Bronchial epithelial cell (primary cell): ENCODE measurements around the gene KLHDC7A. TPM values are rescaled to one million over a fixed set of nuclear protein-coding genes. Genes with fewer than 3 reads are reported as not detected.
A peak's percentile ranks its signal among the peaks of the same experiment; 100 is the strongest.

Source experiments
- DNase-seq: peaks from one replicate; pipeline ENCODE4 v3.0.0-alpha.2; 2010; ENCODE audit warnings: low read depth
- FAIRE-seq: peaks from 2 replicates; lab custom pipeline; 2011; peaks lifted over from hg19 to GRCh38; lab: Jason Lieb, UNC
- H3K27me3 ChIP-seq: 2 replicates; pipeline ENCODE4 v1.5.1; 2011; ENCODE audit warnings: low read length; ENCODE audit not compliant: control insufficient read depth, insufficient read depth
- H3K36me3 ChIP-seq: 2 replicates; pipeline ENCODE4 v1.5.1; 2011; ENCODE audit warnings: low read length; ENCODE audit not compliant: control insufficient read depth, insufficient read depth
- H3K4me3 ChIP-seq: 2 replicates; pipeline ENCODE4 v1.5.1; 2011; ENCODE audit warnings: mild to moderate bottlenecking, low read depth, low read length, control low read depth
- CTCF ChIP-seq: IDR thresholded peaks from 2 replicates; pipeline ENCODE4 v1.5.1; 2011; ENCODE audit warnings: mild to moderate bottlenecking, moderate library complexity, low read length, control low read depth, inconsistent platforms; ENCODE audit not compliant: insufficient read depth, severe bottlenecking
- total RNA-seq: library from RNA; depleted of rRNA; stranded (reverse); fragments of >200 nt; gene quantifications from 2 replicates; pipeline ENCODE4 v1.2.1, GENCODE V29; 2014

The KLHDC7A gene
- total RNA-seq, 1 donor from 2014 or later: under 0.01 TPM

- no peak for DNase-seq
- no peak overlapping the region for H3K4me3 ChIP-seq
- no peaks in the 10 kb centered on the region for H3K27me3 ChIP-seq
- H3K36me3 ChIP-seq: no peaks in the 10 kb centered on the region
- TF ChIP-seq CTCF: no peak
- FAIRE-seq: no peak
Observed at GRCh38 chr1:18504609-18505008, 23.9 kb downstream of the KLHDC7A start.

GRCh38 chr1:18505666-18506065, 24.9 kb downstream of the KLHDC7A start:
- no peaks in the 10 kb centered on the region for H3K27me3 ChIP-seq
- H3K36me3 ChIP-seq: no peaks in the 10 kb centered on the region
- H3K4me3 ChIP-seq: no peak overlapping the region
- no peak for TF ChIP-seq CTCF
- DNase-seq (no peak), FAIRE-seq (no peak)

- H3K36me3 ChIP-seq: no peaks in the 10 kb centered on the region
- TF ChIP-seq CTCF: no peak
- DNase-seq: no peak
- no peaks in the 10 kb centered on the region for H3K27me3 ChIP-seq
- FAIRE-seq: no peak
- H3K4me3 ChIP-seq: no peak overlapping the region
Observed at GRCh38 chr1:18508084-18508483, 27.4 kb downstream of the KLHDC7A start.

- DNase-seq (no peak), FAIRE-seq (no peak)
- TF ChIP-seq CTCF: no peak
- no peak overlapping the region for H3K4me3 ChIP-seq
- no peaks in the 10 kb centered on the region for H3K27me3 ChIP-seq
- H3K36me3 ChIP-seq: no peaks in the 10 kb centered on the region
Observed at GRCh38 chr1:18511149-18511873, 30.6 kb downstream of the KLHDC7A start.

- no peaks in the 10 kb centered on the region for H3K36me3 ChIP-seq
- H3K4me3 ChIP-seq: no peak overlapping the region
- FAIRE-seq (no peak), DNase-seq (no peak)
- H3K27me3 ChIP-seq: no peaks in the 10 kb centered on the region
- no peak for TF ChIP-seq CTCF
Observed at GRCh38 chr1:18511874-18512150, 31.1 kb downstream of the KLHDC7A start.

GRCh38 chr1:18512883-18513282, 32.2 kb downstream of the KLHDC7A start:
- peak; percentile 36 for FAIRE-seq

More at GRCh38 chr1:18512883-18513282, 32.2 kb downstream of the KLHDC7A start:
- no peak for DNase-seq
- no peak for TF ChIP-seq CTCF
- H3K27me3 ChIP-seq: no peaks in the 10 kb centered on the region
- H3K4me3 ChIP-seq: no peak overlapping the region
- H3K36me3 ChIP-seq: no peaks in the 10 kb centered on the region
